ENCODE data around the gene TAB2. TPM values are rescaled to one million over a fixed set of nuclear protein-coding genes. Genes with fewer than 3 reads are reported as not detected.

TAB2 gene
- total RNA-seq, 1 experiment from 2014 or later, result 52.2 TPM

- H3K27ac ChIP-seq (ENCODE audit: low read depth, low read length, poor library complexity, severe bottlenecking), result no peak overlapping the region
- H3K4me1 ChIP-seq (ENCODE audit: insufficient read depth, low read length, poor library complexity, severe bottlenecking), result peaks cover 31% of the 10 kb centered on the region
- H3K36me3 ChIP-seq (ENCODE audit: insufficient read depth, low read length, poor library complexity, severe bottlenecking), result no peaks in the 10 kb centered on the region
- intact Hi-C loops (cut with micrococcal nuclease; ENCODE audit: unreplicated experiment), result no loop called here
- BruUV-seq (replicated peaks), result no TSS peak
- ChIA-PET CTCF (no interaction called here), POLR2A (ENCODE audit: low non-redundant PET) (no interaction called here)
- H3K4me3 ChIP-seq (ENCODE audit: low read depth, low read length, poor library complexity, severe bottlenecking), result no peak overlapping the region
- H3K27me3 ChIP-seq (replicated peaks; ENCODE audit: insufficient read depth, low read depth, low read length, poor library complexity), result peaks cover 4% of the 10 kb centered on the region
- no peaks in the 10 kb centered on the region for H3K9me3 ChIP-seq (ENCODE audit: low read depth, low read length, poor library complexity, severe bottlenecking)
- TF ChIP-seq CTCF (conservative IDR thresholded peaks at IDR 0.05; ENCODE audit: low read depth, low read length), result no peak
- TF ChIP-seq EZH2 (IDR thresholded peaks at IDR 0.05; ENCODE audit: borderline replicate concordance, low read depth, low read length, poor library complexity, severe bottlenecking), result no peak
- DNase-seq (ENCODE audit: low spot score), result no peak
These were observed 3.3 kb downstream of the TAB2 start for GRCh38 chr6:149320796-149321195.

- ChIA-PET POLR2A (ENCODE audit: low non-redundant PET) (no interaction called here), CTCF (no interaction called here)
- no peak for TF ChIP-seq EZH2 (IDR thresholded peaks at IDR 0.05; ENCODE audit: borderline replicate concordance, low read depth, low read length, poor library complexity, severe bottlenecking)
- TF ChIP-seq CTCF (conservative IDR thresholded peaks at IDR 0.05; ENCODE audit: low read depth, low read length), result no peak
- H3K27ac ChIP-seq (ENCODE audit: low read depth, low read length, poor library complexity, severe bottlenecking), result no peak overlapping the region
- no peak for DNase-seq (ENCODE audit: low spot score)
- intact Hi-C loops (cut with micrococcal nuclease; ENCODE audit: unreplicated experiment), result no loop called here
- peaks cover 4% of the 10 kb centered on the region for H3K36me3 ChIP-seq (ENCODE audit: insufficient read depth, low read length, poor library complexity, severe bottlenecking)
- H3K4me1 ChIP-seq (ENCODE audit: insufficient read depth, low read length, poor library complexity, severe bottlenecking), result peaks cover 23% of the 10 kb centered on the region
- H3K9me3 ChIP-seq (ENCODE audit: low read depth, low read length, poor library complexity, severe bottlenecking), result no peaks in the 10 kb centered on the region
- H3K4me3 ChIP-seq (ENCODE audit: low read depth, low read length, poor library complexity, severe bottlenecking), result no peak overlapping the region
- BruUV-seq (replicated peaks), result no TSS peak
- no peaks in the 10 kb centered on the region for H3K27me3 ChIP-seq (replicated peaks; ENCODE audit: insufficient read depth, low read depth, low read length, poor library complexity)
These were observed 5.8 kb downstream of the TAB2 start for GRCh38 chr6:149323353-149323752.

GRCh38 chr6:149323925-149324324 is 6.4 kb downstream of the TAB2 start:
- no peak for DNase-seq (ENCODE audit: low spot score)
- CTCF ChIA-PET, result no interaction called here
- H3K36me3 ChIP-seq (ENCODE audit: insufficient read depth, low read length, poor library complexity, severe bottlenecking), result peaks cover 4% of the 10 kb centered on the region
- no peak overlapping the region for H3K27ac ChIP-seq (ENCODE audit: low read depth, low read length, poor library complexity, severe bottlenecking)
- no peak for TF ChIP-seq EZH2 (IDR thresholded peaks at IDR 0.05; ENCODE audit: borderline replicate concordance, low read depth, low read length, poor library complexity, severe bottlenecking)
- no peak for TF ChIP-seq CTCF (conservative IDR thresholded peaks at IDR 0.05; ENCODE audit: low read depth, low read length)
- peaks cover 23% of the 10 kb centered on the region for H3K4me1 ChIP-seq (ENCODE audit: insufficient read depth, low read length, poor library complexity, severe bottlenecking)
- no peaks in the 10 kb centered on the region for H3K9me3 ChIP-seq (ENCODE audit: low read depth, low read length, poor library complexity, severe bottlenecking)
- intact Hi-C loops (cut with micrococcal nuclease; ENCODE audit: unreplicated experiment), result no loop called here
- POLR2A ChIA-PET (ENCODE audit: low non-redundant PET), result no interaction called here
- H3K27me3 ChIP-seq (replicated peaks; ENCODE audit: insufficient read depth, low read depth, low read length, poor library complexity), result no peaks in the 10 kb centered on the region
- no TSS peak for BruUV-seq (replicated peaks)
- H3K4me3 ChIP-seq (ENCODE audit: low read depth, low read length, poor library complexity, severe bottlenecking), result no peak overlapping the region

Data from A673 (cell line).